OCI-LY7 (cell line): ENCODE data around the gene ATF6B.

Experiments used
- CTCF ChIP-seq: fragments of 200-600 bp; sonication (generic); conservative IDR thresholded peaks from 2 replicates; pipeline ENCODE4 v1.5.1; 2014; ENCODE audit warnings: mild to moderate bottlenecking, antibody characterized with exemption, low read length, moderate library complexity, mixed read lengths
- EZH2phosphoT487 ChIP-seq: fragments of 200-600 bp; sonication (generic); IDR thresholded peaks from 2 replicates; pipeline ENCODE4 v1.6.1; 2018; ENCODE audit warnings: low read depth, borderline replicate concordance, mild to moderate bottlenecking, mixed run types, antibody characterized with exemption, low read length, moderate library complexity, mixed read lengths

DNA sequence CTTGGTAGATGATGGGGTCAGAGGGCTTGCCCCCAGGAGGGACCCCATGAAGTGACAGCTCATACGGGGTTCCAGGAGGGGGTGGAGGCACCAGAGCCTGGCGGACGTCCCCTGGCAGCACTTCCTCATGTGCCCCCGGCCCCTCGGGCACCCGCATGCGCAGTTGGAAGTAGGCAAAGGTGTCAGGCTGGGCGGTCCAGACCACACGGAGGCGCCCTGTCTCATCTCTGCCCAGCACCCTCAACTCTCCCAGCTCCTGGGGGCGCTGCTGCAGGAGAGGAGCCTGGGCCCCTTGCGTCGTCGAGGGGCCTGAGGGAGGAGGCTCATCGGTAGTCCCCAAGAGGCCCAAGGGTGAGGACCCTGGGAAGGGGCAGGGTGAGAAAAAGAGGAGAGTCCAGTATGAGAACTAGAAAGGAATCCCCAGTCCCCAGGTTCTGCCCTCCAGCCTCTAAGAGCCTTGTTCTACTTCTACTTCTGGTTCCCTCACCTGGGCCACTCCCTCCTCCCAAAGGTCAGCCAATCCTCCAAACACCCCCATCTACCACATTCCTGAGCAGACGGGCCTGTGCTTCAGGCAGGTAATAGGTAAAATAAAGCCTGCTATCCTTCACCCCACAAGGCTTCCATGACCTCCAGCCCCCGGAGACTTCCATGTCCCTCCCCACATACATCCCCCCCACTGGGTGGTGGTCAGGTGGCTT lies 42.1 kb downstream of the ATF6B start:
- TF ChIP-seq CTCF (peak; percentile 64), EZH2phosphoT487 (no peak)
